HFFc6 (cell line): ENCODE results near the gene MYRF. TPM values are rescaled to one million over a fixed set of nuclear protein-coding genes. Genes with fewer than 3 reads are reported as not detected.

Experiments
- DNase-seq: peaks from one replicate; pipeline ENCODE4 v3.0.0-alpha.2; 2018
- H3K27ac Mint-ChIP-seq: 2 replicates; pipeline ENCODE4 v1.8.0; 2020; ENCODE audit warnings: mild to moderate bottlenecking, mixed read lengths
- H3K27me3 Mint-ChIP-seq: 2 replicates; pipeline ENCODE4 v1.8.0; 2021; ENCODE audit warnings: mild to moderate bottlenecking, moderate library complexity, mixed read lengths; ENCODE audit not compliant: insufficient read depth
- H3K36me3 Mint-ChIP-seq: 2 replicates; pipeline ENCODE4 v1.8.0; 2021; ENCODE audit warnings: low read depth, mixed read lengths
- H3K4me1 Mint-ChIP-seq: 2 replicates; pipeline ENCODE4 v1.8.0; 2020; ENCODE audit warnings: low read depth, mixed read lengths
- H3K4me3 Mint-ChIP-seq: 2 replicates; pipeline ENCODE4 v1.8.0; 2020; ENCODE audit warnings: mild to moderate bottlenecking, moderate library complexity, mixed read lengths
- H3K9me3 Mint-ChIP-seq: 2 replicates; pipeline ENCODE4 v1.8.0; 2020; ENCODE audit warnings: mild to moderate bottlenecking, mixed read lengths
- CTCF ChIP-seq: fragments of 200-600 bp; sonication (generic); IDR thresholded peaks from 2 replicates; pipeline ENCODE4 v1.5.0; 2021; ENCODE audit warnings: antibody characterized with exemption, mild to moderate bottlenecking
- total RNA-seq, 6 experiments: library from RNA; stranded (reverse); fragmentation: NEBNext Ultra II Directional; extraction: Animal tissue kit (Norgen Biotek cat#: 25700); gene quantifications; 2 replicates in 1 of 6; 3 replicates in 5 of 6; pipeline ENCODE4 v1.2.3, GENCODE V29; 2021

MYRF gene
- total RNA-seq, 6 experiments from 2014 or later, result 0.24 to 0.67 (median 0.53) TPM

GRCh38 chr11:61732705-61733104 is 19.7 kb upstream of the MYRF start:
- H3K27me3 Mint-ChIP-seq, result no peaks in the 10 kb centered on the region; the same call in none of the 2 replicates
- DNase-seq, result peak; percentile 60
- peaks cover 38% of the 10 kb centered on the region for H3K4me1 Mint-ChIP-seq
- no peak for TF ChIP-seq CTCF
- 0 out of 2 replicates have a peak, but pooled peaks cover 5% of the 10 kb centered on the region for H3K36me3 Mint-ChIP-seq
- H3K4me3 Mint-ChIP-seq, result no peak overlapping the region
- peak overlapping the region; percentile 76 for H3K27ac Mint-ChIP-seq
- no peaks in the 10 kb centered on the region for H3K9me3 Mint-ChIP-seq

- Mint-ChIP-seq H3K9me3 (no peaks in the 10 kb centered on the region), H3K4me1 (peaks cover 37% of the 10 kb centered on the region), H3K4me3 (0 out of 2 replicates have a peak overlapping the region, but pooled peaks have one; percentile 29), H3K36me3 (0 out of 2 replicates have a peak, but pooled peaks cover 2% of the 10 kb centered on the region), H3K27me3 (no peaks in the 10 kb centered on the region; the same call in none of the 2 replicates), H3K27ac (peak overlapping the region; percentile 76)
- peak; percentile 99 for TF ChIP-seq CTCF
- DNase-seq, result peak; percentile 65
These were observed 19.1 kb upstream of the MYRF start for GRCh38 chr11:61733120-61733978.

- no peaks in the 10 kb centered on the region; the same call in none of the 2 replicates for H3K27me3 Mint-ChIP-seq
- no peak overlapping the region for H3K4me3 Mint-ChIP-seq
- H3K4me1 Mint-ChIP-seq, result peaks cover 26% of the 10 kb centered on the region
- TF ChIP-seq CTCF, result no peak
- H3K36me3 Mint-ChIP-seq, result no peaks in the 10 kb centered on the region
- no peaks in the 10 kb centered on the region for H3K9me3 Mint-ChIP-seq
- no peak overlapping the region for H3K27ac Mint-ChIP-seq
- DNase-seq, result no peak
These were observed 17.7 kb upstream of the MYRF start for GRCh38 chr11:61734767-61735166.

- DNase-seq, result no peak
- TF ChIP-seq CTCF, result no peak
- H3K27ac Mint-ChIP-seq, result no peak overlapping the region
- peaks cover 20% of the 10 kb centered on the region for H3K4me1 Mint-ChIP-seq
- H3K36me3 Mint-ChIP-seq, result no peaks in the 10 kb centered on the region
- H3K9me3 Mint-ChIP-seq, result no peaks in the 10 kb centered on the region
- H3K27me3 Mint-ChIP-seq, result no peaks in the 10 kb centered on the region; the same call in none of the 2 replicates
- no peak overlapping the region for H3K4me3 Mint-ChIP-seq
These were observed 17.0 kb upstream of the MYRF start for GRCh38 chr11:61735391-61735790.

- no peak for TF ChIP-seq CTCF
- Mint-ChIP-seq H3K9me3 (no peaks in the 10 kb centered on the region), H3K36me3 (no peaks in the 10 kb centered on the region), H3K4me1 (peaks cover 16% of the 10 kb centered on the region), H3K4me3 (no peak overlapping the region), H3K27ac (no peak overlapping the region), H3K27me3 (no peaks in the 10 kb centered on the region; the same call in none of the 2 replicates)
- DNase-seq, result no peak
These were observed 16.1 kb upstream of the MYRF start for GRCh38 chr11:61736310-61736709.
